Gastrocnemius medialis (tissue), 4 donors: ENCODE results near the gene UPB1. TPM values are rescaled to one million over a fixed set of nuclear protein-coding genes. Genes with fewer than 3 reads are reported as not detected.

ENCODE experiments used
- ATAC-seq, 2 donors: fragments of 150-250 bp; one replicate each; pipeline ENCODE4 v1.9.1; 2016
- DNase-seq, 2 donors: peaks; one replicate each; pipeline ENCODE4 v3.0.0-alpha.2; 2019
- H3K27ac ChIP-seq, 4 donors: fragments of 200-600 bp; sonication (generic); 1 replicate in 1 of 4; 2 replicates in 3 of 4; pipeline ENCODE4 v1.5.1; 2016 to 2018; ENCODE audit warnings: mild to moderate bottlenecking in 2 of 4, moderate library complexity in 1 of 4
- H3K27me3 ChIP-seq, 3 donors: fragments of 200-600 bp; sonication (generic) in 2 of 3; 1 replicate in 1 of 3; 2 replicates in 2 of 3; pipeline versions ENCODE4 v1.5.1 to v1.6.0; 2016 to 2019; ENCODE audit warnings: mild to moderate bottlenecking in 1 of 3, moderate library complexity in 1 of 3
- H3K36me3 ChIP-seq, 2 donors: fragments of 200-600 bp; sonication (generic) in 1 of 2; one replicate each; pipeline ENCODE4 v1.5.1; 2017 to 2018
- H3K4me1 ChIP-seq, 2 donors: fragments of 200-600 bp; sonication (generic) in 1 of 2; one replicate each; pipeline ENCODE4 v1.5.1; 2016 to 2017; ENCODE audit warnings: mild to moderate bottlenecking in 2 of 2
- H3K4me3 ChIP-seq, 4 donors: fragments of 200-600 bp; sonication (generic) in 3 of 4; 1 replicate in 1 of 4; 2 replicates in 3 of 4; pipeline ENCODE4 v1.5.1; 2016 to 2019; ENCODE audit warnings: mild to moderate bottlenecking in 2 of 4
- H3K9me3 ChIP-seq, 3 donors: fragments of 200-600 bp; sonication (generic) in 2 of 3; 1 replicate in 1 of 3; 2 replicates in 2 of 3; pipeline ENCODE4 v1.5.1; 2016 to 2019
- CTCF ChIP-seq, 5 experiments: fragments of 450-650 bp in 3 of 5; fragments of 200-600 bp in 2 of 5; sonication (generic) in 2 of 5; IDR thresholded peaks in 4 of 5; conservative IDR thresholded peaks in 1 of 5; 1 replicate in 4 of 5; 2 replicates in 1 of 5; pipeline ENCODE4 v1.5.1; 2016 to 2019; ENCODE audit warnings: antibody characterized with exemption in 5 of 5, mild to moderate bottlenecking in 3 of 5, moderate library complexity in 3 of 5
- POLR2A ChIP-seq, 2 donors: fragments of 450-650 bp; IDR thresholded peaks; one replicate each; pipeline ENCODE4 v1.6.1; 2017; ENCODE audit warnings: antibody characterized with exemption in 2 of 2, mild to moderate bottlenecking in 2 of 2, moderate library complexity in 2 of 2
- in situ Hi-C, 4 donors: fragments of 200-750 bp; cut with MboI; loops; one replicate each; pipeline versions ENCODE4 v1.15.0 to v1.8.0; 2017; ENCODE audit warnings: low sequenced_read_pairs in 4 of 4
- intact Hi-C: fragments of 100-400 bp; cut with DNase I; formaldehyde crosslinking; loops from one replicate; pipeline ENCODE4 v1.15.1; 2023; ENCODE audit warnings: low total_unique reads
- total RNA-seq, 4 donors: library from RNA; depleted of rRNA; stranded (reverse); fragments of >200 nt; gene quantifications; one replicate each; pipeline versions ENCODE4 v1.1.0 to v1.2.3, GENCODE V29; 2016

Gene UPB1
- total RNA-seq, 4 donors from 2014 or later: 0.20 to 0.25 (median 0.22) TPM

GRCh38 chr22:24496234-24496633, 1.1 kb downstream of the UPB1 start:
- in situ Hi-C loops: loop anchor here in 1 of 4 donors (10.0 kb wide), 1 partner anchor 81 kb away; no protein-coding TSS in a partner anchor
- intact Hi-C loops: no loop called here

GRCh38 chr22:24496661-24497060, 1.5 kb downstream of the UPB1 start:
- Histone ChIP-seq H3K27ac (no peak overlapping the region), H3K4me3 (no peak overlapping the region), H3K9me3 (no peaks in the 10 kb centered on the region), H3K27me3 (peaks cover 12 to 25% (median 21%) of the 10 kb centered on the region in 3 donors), H3K36me3 (no peaks in the 10 kb centered on the region), H3K4me1 (peaks cover 6 to 10% of the 10 kb centered on the region in 2 donors)
- DNase-seq: no peak
- intact Hi-C loops (no loop called here), in situ Hi-C loops (loop anchor here in 1 of 4 donors (10.0 kb wide), 1 partner anchor 82 kb away; no protein-coding TSS in a partner anchor)
- TF ChIP-seq POLR2A (IDR thresholded peaks at IDR 0.05): no peak
- no peak for TF ChIP-seq CTCF (IDR thresholded peaks at IDR 0.05 in 4 of 5, conservative IDR thresholded peaks at IDR 0.05 in 1 of 5)
- ATAC-seq: no peak

More at GRCh38 chr22:24496234-24496633, 1.1 kb downstream of the UPB1 start:
- peaks cover 12 to 25% (median 21%) of the 10 kb centered on the region in 3 donors for H3K27me3 ChIP-seq
- H3K9me3 ChIP-seq: no peaks in the 10 kb centered on the region
- H3K4me3 ChIP-seq: no peak overlapping the region
- no peak overlapping the region for H3K27ac ChIP-seq
- no peaks in the 10 kb centered on the region for H3K36me3 ChIP-seq
- ATAC-seq (no peak), DNase-seq (no peak)
- no peak for TF ChIP-seq POLR2A (IDR thresholded peaks at IDR 0.05)
- TF ChIP-seq CTCF (IDR thresholded peaks at IDR 0.05 in 4 of 5, conservative IDR thresholded peaks at IDR 0.05 in 1 of 5): no peak
- H3K4me1 ChIP-seq: peaks cover 6 to 10% of the 10 kb centered on the region in 2 donors

GRCh38 chr22:24497841-24498258, 2.7 kb downstream of the UPB1 start:
- Histone ChIP-seq H3K4me3 (no peak overlapping the region), H3K9me3 (no peaks in the 10 kb centered on the region), H3K36me3 (no peaks in the 10 kb centered on the region), H3K4me1 (peaks cover 6 to 10% of the 10 kb centered on the region in 2 donors), H3K27me3 (peaks cover 12 to 25% (median 21%) of the 10 kb centered on the region in 3 donors), H3K27ac (no peak overlapping the region)
- ATAC-seq: no peak
- no peak for DNase-seq
- TF ChIP-seq POLR2A (IDR thresholded peaks at IDR 0.05) (no peak), CTCF (IDR thresholded peaks at IDR 0.05 in 4 of 5, conservative IDR thresholded peaks at IDR 0.05 in 1 of 5) (no peak)
- in situ Hi-C loops (loop anchor here in 1 of 4 donors (10.0 kb wide), 1 partner anchor 83 kb away; no protein-coding TSS in a partner anchor), intact Hi-C loops (no loop called here)

- H3K27me3 ChIP-seq: peaks cover 12 to 19% (median 16%) of the 10 kb centered on the region in 3 donors
- no peak for DNase-seq
- intact Hi-C loops (no loop called here), in situ Hi-C loops (loop anchor here in 1 of 4 donors (10.0 kb wide), 1 partner anchor 84 kb away; no protein-coding TSS in a partner anchor)
- H3K36me3 ChIP-seq: no peaks in the 10 kb centered on the region
- peaks cover 6 to 10% of the 10 kb centered on the region in 2 donors for H3K4me1 ChIP-seq
- no peaks in the 10 kb centered on the region for H3K9me3 ChIP-seq
- no peak overlapping the region for H3K27ac ChIP-seq
- ATAC-seq: no peak
- H3K4me3 ChIP-seq: no peak overlapping the region
- TF ChIP-seq CTCF (IDR thresholded peaks at IDR 0.05 in 4 of 5, conservative IDR thresholded peaks at IDR 0.05 in 1 of 5) (no peak), POLR2A (IDR thresholded peaks at IDR 0.05) (no peak)
These were observed 3.7 kb downstream of the UPB1 start for GRCh38 chr22:24498824-24499223.
